ENCODE results near the gene ANP32A.

DNA sequence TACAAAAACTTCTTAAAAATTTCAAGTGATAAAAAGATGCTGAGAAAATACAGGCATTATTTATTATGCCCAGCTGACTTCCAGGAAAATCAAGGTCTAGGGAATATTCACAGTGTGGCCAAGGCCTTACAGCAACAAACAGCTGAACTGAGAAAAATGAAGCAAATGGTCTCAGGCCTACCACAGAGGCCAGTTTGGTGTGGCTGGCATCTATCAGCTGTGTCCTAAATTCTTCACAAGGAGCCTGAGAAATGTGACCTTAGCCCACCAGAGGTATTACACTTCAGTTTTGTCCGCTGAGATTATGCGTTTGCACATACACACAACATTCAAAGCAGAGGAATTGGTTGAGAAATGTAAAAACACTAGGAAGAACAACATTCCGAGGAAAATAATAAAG is 77.4 kb downstream of the ANP32A start:
- TF ChIP-seq, protein P1, sequence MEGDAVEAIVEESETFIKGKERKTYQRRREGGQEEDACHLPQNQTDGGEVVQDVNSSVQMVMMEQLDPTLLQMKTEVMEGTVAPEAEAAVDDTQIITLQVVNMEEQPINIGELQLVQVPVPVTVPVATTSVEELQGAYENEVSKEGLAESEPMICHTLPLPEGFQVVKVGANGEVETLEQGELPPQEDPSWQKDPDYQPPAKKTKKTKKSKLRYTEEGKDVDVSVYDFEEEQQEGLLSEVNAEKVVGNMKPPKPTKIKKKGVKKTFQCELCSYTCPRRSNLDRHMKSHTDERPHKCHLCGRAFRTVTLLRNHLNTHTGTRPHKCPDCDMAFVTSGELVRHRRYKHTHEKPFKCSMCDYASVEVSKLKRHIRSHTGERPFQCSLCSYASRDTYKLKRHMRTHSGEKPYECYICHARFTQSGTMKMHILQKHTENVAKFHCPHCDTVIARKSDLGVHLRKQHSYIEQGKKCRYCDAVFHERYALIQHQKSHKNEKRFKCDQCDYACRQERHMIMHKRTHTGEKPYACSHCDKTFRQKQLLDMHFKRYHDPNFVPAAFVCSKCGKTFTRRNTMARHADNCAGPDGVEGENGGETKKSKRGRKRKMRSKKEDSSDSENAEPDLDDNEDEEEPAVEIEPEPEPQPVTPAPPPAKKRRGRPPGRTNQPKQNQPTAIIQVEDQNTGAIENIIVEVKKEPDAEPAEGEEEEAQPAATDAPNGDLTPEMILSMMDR (IDR thresholded peaks at IDR 0.05; ENCODE audit: borderline replicate concordance, extremely low read depth, low read length, poor library complexity, severe bottlenecking): no peak
- TF ChIP-seq EZH2 (IDR thresholded peaks at IDR 0.05; ENCODE audit: borderline replicate concordance, low read depth, low read length, severe bottlenecking): no peak

Data from DND-41 (cell line).